PFSK-1 (cell line): Measurements from ENCODE around the gene VWA3B.

Experiments
- FOXP2 ChIP-seq: optimal IDR thresholded peaks from 2 replicates; pipeline ENCODE3; 2011; ENCODE audit warnings: borderline replicate concordance, control low read depth, inconsistent platforms; ENCODE audit not compliant: insufficient read depth; ENCODE audit errors: extremely low read length, extremely low read depth
- POLR2AphosphoS5 ChIP-seq: IDR thresholded peaks from 2 replicates; pipeline ENCODE4 v1.6.1; 2012; ENCODE audit warnings: low read depth, mild to moderate bottlenecking, control low read depth, low read length, moderate library complexity
- SIN3A ChIP-seq: IDR thresholded peaks from 2 replicates; pipeline ENCODE4 v1.6.1; 2012; ENCODE audit warnings: mild to moderate bottlenecking, low read length, moderate library complexity, borderline replicate concordance; ENCODE audit not compliant: insufficient read depth
- TAF1 ChIP-seq: IDR thresholded peaks from 2 replicates; pipeline ENCODE4 v1.6.1; 2012; ENCODE audit warnings: low read length, control low read depth, borderline replicate concordance; ENCODE audit not compliant: insufficient read depth
- TF ChIP-seq, protein P1 (sequence below), 2 experiments: IDR thresholded peaks; 2 replicates each; pipeline versions ENCODE4 v1.6.1 to v1.8.0; 2011 to 2012; ENCODE audit warnings: low read depth in 2 of 2, low read length in 2 of 2, control low read depth in 1 of 2, inconsistent platforms in 1 of 2, mild to moderate bottlenecking in 1 of 2, moderate library complexity in 1 of 2; ENCODE audit not compliant: insufficient read depth in 1 of 2

VWA3B gene

DNA sequence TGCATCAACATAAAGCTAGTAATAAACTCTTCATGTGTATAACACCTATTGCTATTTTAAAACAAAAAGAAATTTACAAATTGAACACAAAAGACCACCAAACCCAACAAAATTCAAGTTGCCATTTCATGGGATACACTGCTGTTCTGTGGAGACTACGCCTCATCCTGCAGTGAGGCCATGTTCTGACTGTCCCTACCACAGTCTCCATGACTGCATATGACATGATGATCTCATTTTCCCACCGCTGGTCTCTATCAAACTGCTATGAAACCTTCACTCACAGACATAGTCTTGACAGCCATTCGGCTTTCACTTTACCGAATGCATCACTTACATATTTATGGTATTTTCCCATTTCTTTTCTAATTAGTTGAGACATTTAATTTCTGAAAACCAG is 21.2 kb upstream of the VWA3B start:
- TF ChIP-seq FOXP2: no peak
- TF ChIP-seq, protein P1, sequence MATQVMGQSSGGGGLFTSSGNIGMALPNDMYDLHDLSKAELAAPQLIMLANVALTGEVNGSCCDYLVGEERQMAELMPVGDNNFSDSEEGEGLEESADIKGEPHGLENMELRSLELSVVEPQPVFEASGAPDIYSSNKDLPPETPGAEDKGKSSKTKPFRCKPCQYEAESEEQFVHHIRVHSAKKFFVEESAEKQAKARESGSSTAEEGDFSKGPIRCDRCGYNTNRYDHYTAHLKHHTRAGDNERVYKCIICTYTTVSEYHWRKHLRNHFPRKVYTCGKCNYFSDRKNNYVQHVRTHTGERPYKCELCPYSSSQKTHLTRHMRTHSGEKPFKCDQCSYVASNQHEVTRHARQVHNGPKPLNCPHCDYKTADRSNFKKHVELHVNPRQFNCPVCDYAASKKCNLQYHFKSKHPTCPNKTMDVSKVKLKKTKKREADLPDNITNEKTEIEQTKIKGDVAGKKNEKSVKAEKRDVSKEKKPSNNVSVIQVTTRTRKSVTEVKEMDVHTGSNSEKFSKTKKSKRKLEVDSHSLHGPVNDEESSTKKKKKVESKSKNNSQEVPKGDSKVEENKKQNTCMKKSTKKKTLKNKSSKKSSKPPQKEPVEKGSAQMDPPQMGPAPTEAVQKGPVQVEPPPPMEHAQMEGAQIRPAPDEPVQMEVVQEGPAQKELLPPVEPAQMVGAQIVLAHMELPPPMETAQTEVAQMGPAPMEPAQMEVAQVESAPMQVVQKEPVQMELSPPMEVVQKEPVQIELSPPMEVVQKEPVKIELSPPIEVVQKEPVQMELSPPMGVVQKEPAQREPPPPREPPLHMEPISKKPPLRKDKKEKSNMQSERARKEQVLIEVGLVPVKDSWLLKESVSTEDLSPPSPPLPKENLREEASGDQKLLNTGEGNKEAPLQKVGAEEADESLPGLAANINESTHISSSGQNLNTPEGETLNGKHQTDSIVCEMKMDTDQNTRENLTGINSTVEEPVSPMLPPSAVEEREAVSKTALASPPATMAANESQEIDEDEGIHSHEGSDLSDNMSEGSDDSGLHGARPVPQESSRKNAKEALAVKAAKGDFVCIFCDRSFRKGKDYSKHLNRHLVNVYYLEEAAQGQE (IDR thresholded peaks at IDR 0.05; ENCODE audit: insufficient read depth in 1 of 2, low read depth in 2 of 2, low read length in 2 of 2): no peak
- no peak for TF ChIP-seq TAF1
- TF ChIP-seq SIN3A: no peak
- no peak for TF ChIP-seq POLR2AphosphoS5

DNA sequence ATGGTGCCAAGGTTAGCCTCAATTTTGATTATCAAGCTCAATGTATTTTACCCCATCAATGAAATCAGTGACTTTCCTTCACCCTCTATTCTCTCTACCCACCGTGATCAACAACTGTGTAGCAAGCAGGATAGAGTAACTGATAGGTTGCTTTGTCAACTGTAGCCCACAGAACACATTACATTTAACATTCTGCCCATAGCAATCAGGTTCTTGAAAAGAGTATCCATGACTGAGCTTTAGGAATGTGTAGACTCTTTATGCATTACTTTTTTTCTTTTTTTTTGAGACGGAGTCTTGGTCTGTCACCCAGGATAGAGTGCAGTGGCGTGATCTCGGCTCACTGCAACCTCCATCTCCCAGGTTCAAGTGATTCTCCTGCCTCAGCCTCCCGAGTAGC is 19.8 kb upstream of the VWA3B start:
- TF ChIP-seq SIN3A (no peak), TAF1 (no peak), POLR2AphosphoS5 (no peak)
- TF ChIP-seq, protein P1 (IDR thresholded peaks at IDR 0.05; ENCODE audit: insufficient read depth in 1 of 2, low read depth in 2 of 2, low read length in 2 of 2): no peak

DNA sequence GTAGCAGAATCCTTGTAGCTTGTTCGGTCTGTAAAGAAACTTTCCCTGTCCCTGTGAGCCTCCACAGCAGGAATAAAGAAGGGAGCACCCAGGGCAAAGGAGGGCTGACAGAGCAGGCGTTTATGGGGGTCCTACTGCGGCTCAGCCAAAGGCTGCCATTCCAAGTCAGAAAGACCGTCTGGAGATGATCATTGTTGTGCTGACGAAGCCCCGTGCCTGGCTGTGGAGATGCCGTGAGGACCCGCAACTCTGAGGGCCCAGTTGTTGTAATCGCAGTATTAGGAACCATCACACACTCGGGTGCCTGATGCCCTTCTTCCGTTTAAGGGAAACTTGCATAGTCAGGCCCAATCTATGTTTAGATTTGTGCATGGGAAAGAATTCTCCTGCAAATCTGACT is 16.9 kb upstream of the VWA3B start:
- TF ChIP-seq, protein P1 (IDR thresholded peaks at IDR 0.05; ENCODE audit: insufficient read depth in 1 of 2, low read depth in 2 of 2, low read length in 2 of 2): no peak
- no peak for TF ChIP-seq FOXP2
- no peak for TF ChIP-seq SIN3A
- no peak for TF ChIP-seq POLR2AphosphoS5
- no peak for TF ChIP-seq TAF1

DNA sequence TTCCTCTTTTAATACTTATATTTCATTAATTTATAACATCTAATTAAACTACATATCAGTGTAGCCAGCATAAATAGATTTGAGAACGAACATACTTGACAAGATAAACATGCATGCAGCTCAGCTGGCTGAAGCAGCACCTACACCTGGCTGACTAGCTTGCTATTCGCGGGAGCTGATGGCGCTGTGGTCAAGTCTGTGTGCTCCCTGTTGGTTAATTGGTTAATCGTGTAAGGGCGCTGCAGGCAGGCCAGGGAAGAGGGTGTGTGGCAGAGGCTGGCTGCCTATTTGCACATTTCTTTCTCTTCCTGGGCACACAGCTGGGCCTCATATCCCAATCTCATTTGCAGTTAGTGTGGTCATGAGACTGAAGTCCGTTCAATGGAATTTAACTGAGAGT is 14.5 kb upstream of the VWA3B start:
- TF ChIP-seq POLR2AphosphoS5 (no peak), FOXP2 (no peak), SIN3A (no peak), TAF1 (no peak)
- TF ChIP-seq, protein P1 (IDR thresholded peaks at IDR 0.05; ENCODE audit: insufficient read depth in 1 of 2, low read depth in 2 of 2, low read length in 2 of 2): no peak

DNA sequence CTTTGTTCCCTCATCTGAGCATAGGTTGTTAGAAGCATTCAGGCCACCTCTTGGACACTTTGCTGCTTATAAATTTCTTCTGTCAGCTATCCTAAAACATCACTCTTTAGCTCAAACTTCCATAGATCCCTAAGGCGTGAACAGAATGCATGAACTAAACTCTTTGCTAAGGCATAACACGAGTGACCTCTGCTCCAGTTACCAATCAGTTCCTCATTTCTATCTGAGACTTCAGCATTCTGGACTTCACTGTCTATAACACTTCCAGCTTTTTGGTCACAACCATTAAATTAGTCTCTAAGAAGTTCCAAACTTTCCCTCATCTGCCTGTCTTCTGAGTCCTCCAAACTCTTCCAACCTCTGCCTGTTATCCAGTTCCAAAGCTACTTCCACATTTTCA is 8.3 kb upstream of the VWA3B start:
- no peak for TF ChIP-seq POLR2AphosphoS5
- TF ChIP-seq TAF1: no peak
- TF ChIP-seq, protein P1 (IDR thresholded peaks at IDR 0.05; ENCODE audit: insufficient read depth in 1 of 2, low read depth in 2 of 2, low read length in 2 of 2): no peak
- TF ChIP-seq FOXP2: no peak
- TF ChIP-seq SIN3A: no peak
